ENCODE results near the gene VBP1. TPM values are rescaled to one million over a fixed set of nuclear protein-coding genes. Genes with fewer than 3 reads are reported as not detected.

Gene VBP1
- total and polyA plus RNA-seq, 2 of the 8 experiments (the other 6 are each of a cell fraction or from before 2014, with no cell fraction given) = 21.6 to 56.0 TPM

GRCh38 chrX:155263854-155264628 is 47.8 kb downstream of the VBP1 start, which contains the start of gene RAB39B:
TSS of gene RAB39B (minus strand) at chrX:155264491. CDS start at chrX:155264288, 203 bp downstream.
- no peaks in the 10 kb centered on the region for H3K36me3 ChIP-seq (ENCODE audit: control insufficient read depth in 2 of 4, insufficient read depth in 4 of 4, low read length in 3 of 4)
- no peak within 1 kb of the TSS for H3K56ac ChIP-seq (replicated peaks; ENCODE audit: insufficient read length, low read depth, low read length)
- peak within 1 kb of the TSS; percentile 60 for H4K5ac ChIP-seq (ENCODE audit: insufficient read length, low read depth, low read length)
- H3K4me2 ChIP-seq (ENCODE audit: insufficient read depth in 1 of 2, low read depth in 2 of 2, low read length in 2 of 2) = peak within 1 kb of the TSS; percentile 65 to 72
- CTCF ChIA-PET (ENCODE audit: partially characterized antibody) = no interaction called here
- H2BK5ac ChIP-seq (ENCODE audit: low read depth, low read length) = no peak within 1 kb of the TSS
- POLR2A ChIA-PET (ENCODE audit: partially characterized antibody) = interaction anchor here (0.6 to 1.8 kb wide), 4 partner anchors 12 to 24 kb away, joined by 3 to 8 read pairs (median 3); no protein-coding TSS in a partner anchor
- H3K14ac ChIP-seq (ENCODE audit: insufficient read length) = no peak within 1 kb of the TSS
- H3K18ac ChIP-seq (ENCODE audit: extremely low read depth, low read length) = no peak within 1 kb of the TSS; the same call in 1 of the 2 replicates
- no peaks in the 10 kb centered on the region for H3K27me3 ChIP-seq (replicated peaks in 1 of 4; ENCODE audit: control insufficient read depth in 3 of 4, extremely low read depth in 1 of 4, insufficient read depth in 3 of 4, low read length in 3 of 4)
- H2BK12ac ChIP-seq (ENCODE audit: low read depth, low read length) = no peak within 1 kb of the TSS
- H2BK20ac ChIP-seq (ENCODE audit: low read length) = no peak within 1 kb of the TSS
- peak within 1 kb of the TSS; percentile 75 to 95 (median 80) for H3K4me3 ChIP-seq (ENCODE audit: extremely low read depth in 1 of 4, insufficient read depth in 2 of 4, low read depth in 3 of 4, low read length in 4 of 4)
- no peaks in the 10 kb centered on the region for H3K79me1 ChIP-seq (ENCODE audit: low read depth, low read length)
- H2BK120ac ChIP-seq (replicated peaks; ENCODE audit: low read depth, low read length) = no peak within 1 kb of the TSS
- peaks cover 0 to 11% of the 10 kb centered on the region in 2 experiments; a peak in 2 of 4 replicates for H3K79me2 ChIP-seq (ENCODE audit: control insufficient read depth in 1 of 2, insufficient read depth in 2 of 2, low read length in 2 of 2)
- DNase-seq (ENCODE audit: low read depth in 1 of 2, low spot score in 2 of 2) = peak; percentile 34 to 64
- H4K20me1 ChIP-seq (replicated peaks in 1 of 2; ENCODE audit: control insufficient read depth in 1 of 2, insufficient read depth in 2 of 2, low read length in 2 of 2) = no peaks in the 10 kb centered on the region
- H3K9ac ChIP-seq (replicated peaks in 1 of 4; ENCODE audit: extremely low read depth in 1 of 4, low read depth in 3 of 4, low read length in 3 of 4) = peak within 1 kb of the TSS; percentile 29 to 76 (median 48)
- WGBS, 2 experiments (ENCODE audit: extremely low coverage in 1 of 2, insufficient coverage in 1 of 2, insufficient read length in 1 of 2, insufficient replicate concordance in 2 of 2, low coverage in 1 of 2, low lambda C conversion rate in 2 of 2, missing lambda C conversion rate in 1 of 2) = 2% methylated on average over 27 of the region's 58 CpGs; no CpG with 5 or more reads in 1 of the 2 experiments
- H3K23me2 ChIP-seq (ENCODE audit: low read depth, low read length) = no peaks in the 10 kb centered on the region; the same call in 1 of the 2 replicates
- no peaks in the 10 kb centered on the region; a peak in 1 of 7 replicates for H3K4me1 ChIP-seq (replicated peaks in 1 of 4; ENCODE audit: control insufficient read depth in 3 of 4, insufficient read depth in 4 of 4, low read length in 3 of 4)
- H4K91ac ChIP-seq (replicated peaks; ENCODE audit: insufficient read length, low read length) = no peak within 1 kb of the TSS
- H3K27ac ChIP-seq (ENCODE audit: low read depth, low read length) = no peak within 1 kb of the TSS; the same call in 1 of the 2 replicates
- H3K4ac ChIP-seq (replicated peaks; ENCODE audit: insufficient read length, low read depth, low read length) = no peak within 1 kb of the TSS
- H3K23ac ChIP-seq (ENCODE audit: insufficient read length) = no peak within 1 kb of the TSS
- no peaks in the 10 kb centered on the region for H3K9me3 ChIP-seq (ENCODE audit: insufficient read depth in 2 of 2, low read depth in 1 of 2, low read length in 1 of 2)
- peak; percentile 57 for FAIRE-seq
- H2AFZ ChIP-seq (ENCODE audit: low read length) = peak within 1 kb of the TSS; percentile 53; the same call in 1 of the 2 replicates
- H4K8ac ChIP-seq (ENCODE audit: extremely low read depth, insufficient read depth, low read length) = peak within 1 kb of the TSS; percentile 90
- H2AK5ac ChIP-seq (ENCODE audit: low read depth, low read length) = no peak within 1 kb of the TSS
- no peak within 1 kb of the TSS for H2BK15ac ChIP-seq (ENCODE audit: low read length)
- TF ChIP-seq SIN3A (conservative IDR thresholded peaks at IDR 0.05 in 1 of 2, IDR thresholded peaks at IDR 0.05 in 1 of 2; ENCODE audit: low read depth in 1 of 2, low read length in 2 of 2) (peak in 1 of 2 experiments; percentile 38; a peak in 1 of 4 replicates), NANOG (IDR thresholded peaks at IDR 0.05; ENCODE audit: insufficient read depth, low read depth, low read length, poor library complexity, severe bottlenecking) (no peak), RAD21 (IDR thresholded peaks at IDR 0.05 in 1 of 2, conservative IDR thresholded peaks at IDR 0.05 in 1 of 2; ENCODE audit: low read depth in 2 of 2, low read length in 2 of 2) (peak in 1 of 2 experiments; percentile 7; a peak in 2 of 4 replicates), POLR2A (IDR thresholded peaks at IDR 0.05; ENCODE audit: control extremely low read depth in 1 of 2, low read depth in 2 of 2, low read length in 2 of 2) (peak in 1 of 2 experiments; percentile 55; a peak in 1 of 3 replicates), SP1 (IDR thresholded peaks at IDR 0.05; ENCODE audit: low read depth, low read length) (peak; percentile 49; the same call in 1 of the 2 replicates), SP2 (IDR thresholded peaks at IDR 0.05; ENCODE audit: low read length) (no peak), ATF3 (IDR thresholded peaks at IDR 0.05; ENCODE audit: insufficient read depth, low read depth, low read length) (peak; percentile 38; the same call in 1 of the 2 replicates), TAF1 (IDR thresholded peaks at IDR 0.05; ENCODE audit: low read depth, low read length) (peak; percentile 34; the same call in 1 of the 2 replicates)

Measured in H1 (cell line).